ENCODE measurements around the gene TGM1. TPM values are rescaled to one million over a fixed set of nuclear protein-coding genes. Genes with fewer than 3 reads are reported as not detected.

TGM1 gene
- total RNA-seq, 1 donor from 2014 or later, result 0.63 TPM

GRCh38 chr14:24298892-24299254, 35.9 kb upstream of the TGM1 start:
- DNase-seq (ENCODE audit: low read depth), result no peak
- no peak for TF ChIP-seq CTCF (conservative IDR thresholded peaks at IDR 0.05; ENCODE audit: low read depth, low read length)
- H3K4me3 ChIP-seq (ENCODE audit: low read depth, low read length), result peak overlapping the region; percentile 91

- DNase-seq (ENCODE audit: low read depth), result no peak
- peak; percentile 73 for TF ChIP-seq CTCF (conservative IDR thresholded peaks at IDR 0.05; ENCODE audit: low read depth, low read length)
- no peak overlapping the region for H3K4me3 ChIP-seq (ENCODE audit: low read depth, low read length)
These were observed 34.4 kb upstream of the TGM1 start for GRCh38 chr14:24297190-24297964.

GRCh38 chr14:24296341-24297157, 33.6 kb upstream of the TGM1 start:
- TF ChIP-seq CTCF (conservative IDR thresholded peaks at IDR 0.05; ENCODE audit: low read depth, low read length), result peak; percentile 86

GRCh38 chr14:24293525-24293924, 30.5 kb upstream of the TGM1 start:
- H3K4me3 ChIP-seq (ENCODE audit: low read depth, low read length), result no peak overlapping the region
- DNase-seq (ENCODE audit: low read depth), result no peak
- no peak for TF ChIP-seq CTCF (conservative IDR thresholded peaks at IDR 0.05; ENCODE audit: low read depth, low read length)

More at GRCh38 chr14:24296341-24297157, 33.6 kb upstream of the TGM1 start:
- peak; percentile 64 for DNase-seq (ENCODE audit: low read depth)
- no peak overlapping the region for H3K4me3 ChIP-seq (ENCODE audit: low read depth, low read length)

- TF ChIP-seq CTCF (conservative IDR thresholded peaks at IDR 0.05; ENCODE audit: low read depth, low read length), result no peak
- H3K4me3 ChIP-seq (ENCODE audit: low read depth, low read length), result no peak overlapping the region
- DNase-seq (ENCODE audit: low read depth), result no peak
These were observed 29.3 kb upstream of the TGM1 start for GRCh38 chr14:24292118-24292807.

GRCh38 chr14:24291446-24292117, 28.6 kb upstream of the TGM1 start:
- H3K4me3 ChIP-seq (ENCODE audit: low read depth, low read length), result no peak overlapping the region
- DNase-seq (ENCODE audit: low read depth), result no peak
- TF ChIP-seq CTCF (conservative IDR thresholded peaks at IDR 0.05; ENCODE audit: low read depth, low read length), result no peak
